GM18508 (cell line): ENCODE data around the gene DOCK8.

Experiments used
- ATAC-seq: cut with Tn5 transposase; IDR thresholded peaks from one replicate; pipeline ENCODE4 v1.9.1; 2021; ENCODE audit warnings: moderate number of reproducible peaks; ENCODE audit not compliant: insufficient read depth, unreplicated experiment

The DOCK8 gene

GRCh38 chr9:265209-265870 lies 50.7 kb downstream of the DOCK8 start:
- ATAC-seq: no peak

DNA sequence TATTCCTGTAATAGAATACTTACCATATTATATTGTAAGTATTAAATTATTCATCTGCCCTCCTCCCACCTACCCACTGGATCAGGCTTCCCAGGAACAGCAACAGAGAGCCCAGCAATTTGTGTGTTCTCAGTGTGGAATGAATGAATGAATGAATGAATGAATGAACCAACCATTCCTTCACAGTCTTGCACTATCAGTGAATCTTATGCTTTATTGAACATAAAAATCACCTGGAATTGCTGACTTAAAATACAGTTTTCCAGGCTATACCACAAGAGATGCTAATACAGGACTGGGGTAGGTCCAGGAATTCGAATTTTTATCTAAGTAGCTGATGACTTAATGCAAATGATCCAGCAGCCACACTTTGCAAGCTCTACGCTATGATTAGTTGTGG lies 51.6 kb downstream of the DOCK8 start:
- no peak for ATAC-seq

DNA sequence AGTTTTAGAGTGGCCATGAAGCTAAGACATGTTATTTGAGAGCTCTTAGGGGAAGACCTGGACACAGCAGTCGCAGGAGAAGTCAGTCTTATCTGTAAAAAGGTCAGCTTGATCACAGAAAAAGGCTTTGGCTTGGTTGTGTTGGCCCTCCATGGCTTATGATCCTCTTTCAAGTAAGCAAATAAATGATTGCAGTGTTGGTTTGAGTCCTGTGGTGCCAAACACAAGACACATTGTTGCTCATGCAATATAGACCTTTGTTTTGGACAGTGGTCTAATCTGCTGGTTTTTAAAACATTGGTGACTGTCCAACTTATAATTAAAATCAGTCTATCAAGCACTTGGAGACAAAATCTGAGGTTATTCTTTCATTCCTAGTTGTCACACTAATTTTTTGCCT lies 54.0 kb downstream of the DOCK8 start:
- no peak for ATAC-seq

DNA sequence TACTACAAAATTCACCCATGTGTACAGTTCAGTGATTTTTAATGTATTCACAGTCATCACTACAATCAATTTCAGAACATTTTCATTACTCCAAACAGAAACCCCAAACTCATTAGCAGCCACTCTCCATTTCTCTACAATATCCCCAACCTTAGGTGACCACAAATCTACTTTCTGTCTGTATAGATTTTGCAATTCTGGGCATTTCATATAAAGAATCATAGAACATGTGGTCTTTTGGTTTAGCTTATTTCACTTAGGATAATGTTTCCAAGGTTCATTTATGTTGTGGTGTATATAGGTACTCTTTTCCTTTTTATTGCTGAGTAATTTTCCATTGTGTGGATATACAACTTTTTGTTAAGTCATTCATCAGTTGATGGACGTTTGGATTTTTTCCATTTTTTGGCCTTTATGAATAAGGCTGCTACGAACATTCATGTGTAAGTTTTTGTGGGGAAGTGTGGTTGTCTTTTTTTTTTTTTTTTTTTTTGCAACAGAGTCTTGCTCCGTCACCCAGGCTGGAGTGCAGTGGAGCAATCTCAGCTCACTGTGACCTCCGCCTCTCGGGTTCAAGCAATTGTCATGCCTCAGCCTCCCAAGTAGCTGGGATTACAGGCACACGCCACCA lies 54.5 kb downstream of the DOCK8 start:
- ATAC-seq: no peak

DNA sequence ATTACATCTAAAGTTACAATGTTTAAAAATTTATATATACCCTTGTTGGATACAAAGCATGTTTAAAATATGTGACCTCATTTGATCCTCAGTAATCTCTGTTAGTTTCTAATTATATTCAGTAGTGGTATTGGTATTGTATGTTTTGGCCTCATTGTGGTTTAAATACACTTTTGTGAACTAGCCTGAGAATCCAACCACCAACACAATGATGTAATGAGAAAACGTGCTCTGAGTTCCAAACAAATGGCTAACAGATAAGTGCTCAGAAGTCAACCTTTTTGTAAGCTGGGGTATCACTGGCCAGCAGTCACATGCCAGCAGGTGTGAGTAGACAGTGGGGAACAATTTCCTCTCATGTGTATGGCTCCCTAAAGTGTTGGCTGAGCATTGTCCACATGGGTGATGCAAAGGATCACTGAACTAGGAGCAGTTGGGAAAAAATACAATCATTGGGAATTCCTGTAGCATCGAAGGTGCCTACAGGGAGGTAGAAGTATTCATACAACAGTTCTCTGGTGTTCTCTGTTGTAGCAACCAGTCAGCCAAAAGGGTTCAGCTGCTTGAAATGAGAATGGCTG lies 56.1 kb downstream of the DOCK8 start:
- ATAC-seq: no peak

DNA sequence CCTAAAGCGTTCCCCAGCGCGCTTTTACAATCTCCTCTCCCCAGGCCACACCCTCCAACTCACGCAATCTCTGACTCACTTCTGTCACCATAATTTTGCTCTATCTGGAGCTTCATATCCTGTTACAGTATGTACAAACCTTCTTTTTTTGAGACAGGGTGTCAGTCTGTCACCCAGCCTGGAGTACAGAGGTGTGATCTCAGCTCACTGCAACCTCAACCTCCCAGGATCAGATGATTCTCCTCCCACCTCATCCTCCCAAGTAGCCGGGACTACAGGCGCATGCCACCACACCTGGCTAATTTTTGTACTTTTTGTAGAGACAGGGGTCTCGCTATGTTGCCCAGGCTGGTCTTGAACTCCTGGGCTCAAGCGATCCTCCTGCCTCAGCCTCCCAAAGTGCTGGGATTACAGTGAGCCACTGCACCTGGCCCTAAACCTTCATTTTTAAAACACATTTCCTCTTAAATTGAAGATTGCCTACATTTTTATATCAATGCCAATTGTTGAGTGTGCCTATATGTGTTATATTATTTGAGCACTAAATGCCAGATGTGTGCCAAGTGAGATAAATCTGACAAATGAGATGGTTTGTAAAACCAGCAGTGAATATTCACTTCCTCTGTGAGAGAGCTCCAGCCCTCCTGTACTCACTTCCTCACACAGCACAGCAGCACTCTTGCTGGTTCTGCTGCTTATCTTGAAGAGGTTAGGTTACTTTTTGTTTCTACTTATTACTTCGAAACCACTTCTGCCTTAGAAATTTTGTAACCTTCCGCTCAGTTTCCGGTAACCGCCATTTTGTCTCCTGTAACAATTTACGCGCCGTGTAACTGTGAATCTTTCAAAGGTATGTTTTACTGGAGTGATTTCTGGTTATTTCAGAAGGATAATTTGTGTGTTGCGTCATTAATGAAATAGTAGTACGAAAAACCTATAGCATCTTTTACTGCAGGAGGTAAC lies 57.9 kb downstream of the DOCK8 start:
- peak; percentile 93 for ATAC-seq

DNA sequence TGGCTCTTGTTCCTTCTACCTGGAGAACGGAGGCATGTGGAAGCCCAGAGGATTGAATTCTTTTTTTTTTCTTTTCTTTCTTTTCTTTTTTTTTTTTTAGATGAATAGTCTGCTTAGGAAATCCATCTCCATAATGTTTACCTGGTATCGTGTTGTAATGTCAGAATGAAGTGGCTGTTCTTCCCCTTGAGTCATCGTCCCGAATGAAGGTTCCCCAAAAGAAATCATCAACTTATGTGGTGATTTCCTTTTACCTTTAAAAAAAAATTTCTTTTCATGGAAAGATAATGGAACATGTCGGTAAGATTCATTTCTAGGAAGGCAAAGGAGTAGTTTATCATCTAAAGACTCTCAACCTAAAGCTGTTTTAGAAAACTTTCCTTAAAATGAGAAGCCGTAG lies 59.7 kb downstream of the DOCK8 start:
- ATAC-seq: no peak

DNA sequence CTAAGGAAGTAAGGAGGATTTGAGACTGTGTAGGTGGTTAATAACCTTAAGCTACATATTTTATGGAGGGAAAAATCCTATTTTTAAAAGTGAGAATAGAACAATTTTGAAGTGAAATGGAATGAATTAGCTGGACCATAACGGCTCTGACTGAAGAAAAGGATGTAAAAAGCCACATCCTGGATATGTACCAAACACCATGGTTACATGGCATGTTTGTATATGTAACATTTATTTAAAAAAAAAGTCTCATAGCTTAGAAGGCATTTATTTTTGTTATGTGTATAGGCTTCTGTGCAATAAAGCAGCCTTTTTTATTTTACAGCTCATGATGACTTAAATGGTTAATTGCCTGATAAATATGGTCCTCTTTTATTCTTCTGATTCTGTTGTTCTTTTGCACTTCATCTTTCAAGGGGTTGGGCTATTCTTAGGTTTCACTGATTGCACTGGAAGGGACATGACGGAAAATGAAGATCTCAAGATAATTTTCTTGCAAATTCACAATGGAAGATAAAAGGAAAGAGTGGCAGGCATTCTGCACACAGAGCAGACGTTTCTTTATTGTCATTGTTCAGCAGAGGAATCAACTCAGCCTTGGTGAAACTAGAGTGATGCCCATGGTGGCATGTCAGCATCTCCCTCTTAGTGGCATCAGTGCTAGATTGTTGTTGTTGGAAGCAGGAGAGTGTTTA lies 63.1 kb downstream of the DOCK8 start:
- ATAC-seq: no peak

DNA sequence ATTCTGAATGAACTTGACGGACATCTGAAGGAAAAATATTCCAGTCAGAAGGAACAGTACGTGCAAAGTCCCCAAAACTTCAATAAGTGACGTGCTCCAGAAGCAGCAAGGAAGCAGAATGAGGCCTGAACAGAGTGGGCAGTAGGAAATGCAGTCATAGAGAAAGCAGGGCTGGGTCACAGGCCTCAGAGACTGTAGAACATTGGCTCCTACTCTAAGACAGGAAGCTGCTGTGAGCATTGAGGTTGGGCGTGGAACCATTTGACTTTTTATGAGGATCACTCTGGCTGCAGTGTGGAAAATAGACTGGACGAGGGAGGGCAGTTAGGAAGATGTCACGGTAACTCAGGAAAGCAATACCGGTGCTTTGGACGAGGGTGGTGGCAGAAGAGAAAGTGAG lies 64.0 kb downstream of the DOCK8 start:
- no peak for ATAC-seq

DNA sequence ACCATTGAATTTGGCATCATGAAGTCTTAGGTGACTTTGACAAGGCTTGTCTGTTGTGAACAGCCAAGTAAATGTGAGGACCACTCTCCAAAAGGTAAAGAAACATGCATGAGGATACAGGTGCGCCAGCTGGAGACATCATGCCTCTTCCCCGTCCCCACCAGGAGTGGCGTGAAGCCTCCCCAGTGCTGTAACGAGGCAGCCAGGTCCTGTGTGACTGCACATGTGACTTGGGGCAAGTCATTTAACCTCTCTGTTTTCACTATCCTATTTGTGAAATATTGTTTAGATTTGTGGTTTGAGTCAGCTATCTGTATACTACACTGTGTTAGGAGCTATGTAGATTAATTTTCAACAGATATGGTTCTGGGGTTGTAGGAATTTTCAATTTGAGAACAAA lies 65.0 kb downstream of the DOCK8 start:
- no peak for ATAC-seq

- no peak for ATAC-seq
Measured at GRCh38 chr9:281741-282645, 67.3 kb downstream of the DOCK8 start.

- no peak for ATAC-seq
Measured at GRCh38 chr9:286071-286740, 71.5 kb downstream of the DOCK8 start.

GRCh38 chr9:289121-289520 lies 74.5 kb downstream of the DOCK8 start:
- no peak for ATAC-seq

DNA sequence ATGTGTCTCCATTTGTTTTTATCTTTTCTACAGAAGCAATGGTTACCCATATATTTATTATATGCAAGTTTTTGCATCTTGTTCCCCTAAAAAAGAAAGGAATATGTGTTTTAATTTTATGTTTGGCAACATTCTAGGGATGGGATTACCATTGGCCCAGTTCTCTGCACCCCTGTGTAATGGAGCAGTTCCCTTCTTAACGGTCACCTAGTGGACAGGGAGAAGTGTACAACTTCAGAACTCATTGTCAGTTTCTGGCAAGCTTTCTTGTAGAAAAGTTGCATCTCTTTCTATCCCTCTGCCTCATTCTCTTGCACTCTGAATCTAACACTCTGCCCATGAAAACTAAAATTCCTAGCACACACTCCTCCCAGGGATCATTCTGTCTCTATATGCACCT lies 78.2 kb downstream of the DOCK8 start:
- no peak for ATAC-seq

DNA sequence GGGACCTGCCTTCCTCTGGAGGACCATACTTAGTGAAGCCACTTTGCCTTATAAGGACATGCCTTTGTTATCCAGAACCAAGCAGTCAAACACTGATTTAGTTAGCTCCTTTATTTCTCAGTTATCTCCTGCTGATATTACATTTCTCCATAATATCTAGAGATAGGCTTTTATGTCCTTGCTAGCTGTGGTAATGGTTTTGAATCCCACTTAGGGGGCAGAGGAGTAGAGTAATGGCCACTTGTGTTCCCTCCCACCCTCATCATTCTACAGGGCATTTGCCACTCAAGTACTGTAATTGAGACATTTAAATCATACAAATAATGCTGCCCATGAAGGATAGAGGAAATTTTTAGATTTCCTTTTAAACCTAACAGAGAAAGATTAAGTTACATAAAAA lies 80.9 kb downstream of the DOCK8 start:
- no peak for ATAC-seq

DNA sequence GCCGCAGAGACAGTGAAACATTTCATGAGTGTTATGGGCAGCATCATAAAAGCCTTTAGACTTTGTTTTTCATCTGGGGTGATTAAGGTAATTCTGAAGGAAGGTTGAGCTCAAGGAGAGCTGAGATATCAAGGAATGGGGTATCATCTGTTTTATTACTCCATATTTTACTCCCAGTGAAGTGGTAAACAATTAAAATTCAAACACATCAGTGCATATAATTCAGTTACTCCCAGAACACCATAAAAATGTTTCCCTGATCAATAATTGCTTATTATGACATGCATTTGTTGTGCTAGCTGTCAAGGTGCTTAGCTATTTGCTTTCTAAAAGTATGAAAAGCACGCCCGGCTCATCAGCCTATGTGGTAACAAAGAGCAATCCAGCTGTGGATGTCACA lies 81.7 kb downstream of the DOCK8 start:
- no peak for ATAC-seq

DNA sequence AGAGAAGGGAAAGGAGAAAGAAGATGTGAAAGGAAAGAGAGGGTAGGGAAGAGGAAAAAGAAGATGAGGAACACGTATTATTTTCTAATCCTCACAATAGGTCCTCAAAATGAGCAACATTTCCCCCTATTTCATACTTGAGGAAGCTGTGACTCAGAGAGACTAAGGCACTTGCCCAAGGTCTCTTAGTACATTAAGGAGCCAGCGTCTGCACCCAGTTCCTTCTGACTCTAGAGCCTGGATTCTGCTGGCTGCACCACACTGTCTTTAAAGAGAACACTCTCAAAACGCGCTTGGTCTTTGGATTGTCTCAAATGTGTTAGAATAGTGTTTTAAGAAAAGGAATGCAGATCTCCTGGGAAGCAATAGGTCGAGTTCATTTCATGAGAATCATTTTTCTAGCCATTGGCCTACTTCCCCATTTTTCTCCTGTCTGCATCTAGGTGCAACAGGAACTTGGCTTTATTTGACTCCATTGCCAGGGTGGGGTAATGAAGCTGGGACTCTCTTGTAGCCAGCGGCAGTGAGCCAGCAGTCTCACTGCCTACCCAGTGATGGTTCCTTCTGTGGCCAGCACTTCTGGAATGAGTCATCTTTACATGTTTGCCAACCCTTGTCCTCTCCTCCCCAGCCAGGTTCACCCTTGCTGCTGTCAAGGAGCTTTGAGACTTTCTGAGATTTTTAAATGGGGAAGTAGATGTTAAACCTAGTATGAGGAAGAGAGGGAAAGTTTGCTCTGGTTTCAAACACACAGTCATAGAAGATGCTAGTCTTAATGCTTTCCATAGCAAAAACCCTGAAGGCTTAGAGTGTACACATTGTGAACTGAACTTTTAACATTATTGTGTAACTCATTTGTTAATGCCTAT lies 82.7 kb downstream of the DOCK8 start:
- peak; percentile 92 for ATAC-seq

GRCh38 chr9:303502-303901 lies 88.8 kb downstream of the DOCK8 start:
- no peak for ATAC-seq
